GM06990 (cell line): ENCODE measurements around the gene NAALADL2.
"Not testable (repeated sequence)": the region's sequence is repeated elsewhere in the genome, so short reads cannot be mapped to it uniquely, and the experiment has no call there.

Source experiments
- DNase-seq: peaks from one replicate; pipeline ENCODE4 v3.0.0-alpha.2; 2011; ENCODE audit not compliant: insufficient read length; ENCODE audit errors: extremely low read depth
- H3K27me3 ChIP-seq: replicated peaks from 2 replicates; pipeline ENCODE4 v1.6.0; 2011; ENCODE audit warnings: low read length; ENCODE audit not compliant: control insufficient read depth, insufficient read depth
- H3K36me3 ChIP-seq: 2 replicates; pipeline ENCODE4 v1.5.1; 2011; ENCODE audit warnings: low read length; ENCODE audit not compliant: control insufficient read depth, insufficient read depth
- H3K4me3 ChIP-seq: replicated peaks from 2 replicates; pipeline ENCODE4 v1.5.1; 2011; ENCODE audit warnings: low read depth, mild to moderate bottlenecking, control low read depth, low read length
- TF ChIP-seq, protein P1 (sequence below): IDR thresholded peaks from 2 replicates; pipeline ENCODE4 v1.5.1; 2011; ENCODE audit warnings: low read length, control low read depth, mild to moderate bottlenecking, inconsistent platforms; ENCODE audit not compliant: insufficient read depth, poor library complexity, severe bottlenecking

The NAALADL2 gene

DNA sequence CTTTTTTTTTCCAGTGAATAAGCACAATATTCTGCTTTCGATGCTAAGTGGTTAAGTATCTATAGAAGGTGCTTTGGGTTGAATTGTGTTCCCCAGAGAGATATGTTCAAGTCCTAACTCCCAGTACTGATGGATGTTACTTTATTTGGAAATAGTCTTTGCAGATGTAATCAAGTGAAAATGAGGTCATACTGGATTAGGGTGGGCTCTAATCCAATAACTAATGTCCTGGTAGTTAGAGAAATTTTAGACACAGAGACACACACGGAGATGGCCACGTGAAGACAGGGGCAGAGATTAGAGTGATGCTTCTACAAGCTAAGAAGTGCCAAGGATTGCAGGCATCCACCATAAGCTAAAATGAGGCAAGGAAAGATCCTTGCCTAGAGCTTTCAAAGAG lies 662.3 kb downstream of the NAALADL2 start:
- Histone ChIP-seq H3K27me3 (no peaks in the 10 kb centered on the region), H3K4me3 (no peak overlapping the region), H3K36me3 (no peaks in the 10 kb centered on the region)
- no peak for DNase-seq
- TF ChIP-seq, protein P1, sequence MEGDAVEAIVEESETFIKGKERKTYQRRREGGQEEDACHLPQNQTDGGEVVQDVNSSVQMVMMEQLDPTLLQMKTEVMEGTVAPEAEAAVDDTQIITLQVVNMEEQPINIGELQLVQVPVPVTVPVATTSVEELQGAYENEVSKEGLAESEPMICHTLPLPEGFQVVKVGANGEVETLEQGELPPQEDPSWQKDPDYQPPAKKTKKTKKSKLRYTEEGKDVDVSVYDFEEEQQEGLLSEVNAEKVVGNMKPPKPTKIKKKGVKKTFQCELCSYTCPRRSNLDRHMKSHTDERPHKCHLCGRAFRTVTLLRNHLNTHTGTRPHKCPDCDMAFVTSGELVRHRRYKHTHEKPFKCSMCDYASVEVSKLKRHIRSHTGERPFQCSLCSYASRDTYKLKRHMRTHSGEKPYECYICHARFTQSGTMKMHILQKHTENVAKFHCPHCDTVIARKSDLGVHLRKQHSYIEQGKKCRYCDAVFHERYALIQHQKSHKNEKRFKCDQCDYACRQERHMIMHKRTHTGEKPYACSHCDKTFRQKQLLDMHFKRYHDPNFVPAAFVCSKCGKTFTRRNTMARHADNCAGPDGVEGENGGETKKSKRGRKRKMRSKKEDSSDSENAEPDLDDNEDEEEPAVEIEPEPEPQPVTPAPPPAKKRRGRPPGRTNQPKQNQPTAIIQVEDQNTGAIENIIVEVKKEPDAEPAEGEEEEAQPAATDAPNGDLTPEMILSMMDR = no peak

DNA sequence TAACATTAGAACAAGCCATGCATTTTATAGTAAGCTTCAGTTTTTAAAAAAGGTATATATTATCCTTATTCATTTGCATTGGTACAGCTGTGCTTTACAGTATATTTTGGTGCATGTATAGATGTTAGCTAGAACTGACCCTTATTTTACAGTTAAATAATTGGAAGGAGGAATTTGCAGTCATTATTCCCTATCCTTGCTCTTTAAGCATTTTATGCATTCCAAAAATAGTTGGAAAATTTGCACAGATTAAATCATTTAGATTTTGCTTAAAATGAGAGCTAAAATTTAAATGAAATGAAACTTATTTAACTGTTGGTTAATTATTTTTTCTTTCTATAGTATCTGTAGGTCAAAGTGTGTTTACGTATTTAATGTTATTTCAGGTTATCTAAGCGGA lies 667.1 kb downstream of the NAALADL2 start:
- DNase-seq = no peak
- H3K4me3 ChIP-seq = no peak overlapping the region
- no peaks in the 10 kb centered on the region for H3K36me3 ChIP-seq
- H3K27me3 ChIP-seq = no peaks in the 10 kb centered on the region
- TF ChIP-seq, protein P1 = no peak

DNA sequence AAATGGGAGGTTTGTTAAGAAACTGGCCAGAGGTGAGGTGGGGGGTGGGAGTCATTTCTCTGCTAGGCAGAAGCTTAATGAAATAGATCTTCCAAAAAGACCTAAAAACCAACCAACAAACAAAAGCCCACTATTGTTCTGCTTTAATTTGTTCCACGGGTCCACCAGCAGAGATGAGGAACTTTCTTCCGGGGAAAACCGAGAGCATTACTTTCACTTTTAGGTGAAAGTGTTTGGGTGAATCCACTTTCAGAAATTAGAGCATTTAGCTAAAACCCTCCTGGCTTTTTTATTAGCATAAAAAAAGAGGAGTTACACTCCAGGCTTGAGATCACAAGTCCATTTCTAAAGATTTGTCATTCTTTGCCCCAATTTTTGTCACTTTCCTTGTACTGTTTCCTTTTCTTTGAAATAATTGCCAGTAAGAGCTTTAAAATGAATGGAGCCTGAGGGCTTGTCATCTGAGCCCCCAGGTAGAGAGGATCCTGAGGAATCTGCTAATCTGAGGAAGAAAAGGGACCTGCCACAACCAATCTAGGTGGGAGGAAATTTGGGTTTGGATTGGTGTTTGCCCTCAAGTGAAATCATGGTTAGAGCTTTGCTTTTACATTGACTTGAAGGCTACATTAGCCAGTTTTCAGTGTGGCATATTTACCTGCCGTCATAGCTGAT lies 667.6 kb downstream of the NAALADL2 start:
- no peak overlapping the region for H3K4me3 ChIP-seq
- DNase-seq = no peak
- no peaks in the 10 kb centered on the region for H3K36me3 ChIP-seq
- TF ChIP-seq, protein P1 = no peak
- H3K27me3 ChIP-seq = no peaks in the 10 kb centered on the region

DNA sequence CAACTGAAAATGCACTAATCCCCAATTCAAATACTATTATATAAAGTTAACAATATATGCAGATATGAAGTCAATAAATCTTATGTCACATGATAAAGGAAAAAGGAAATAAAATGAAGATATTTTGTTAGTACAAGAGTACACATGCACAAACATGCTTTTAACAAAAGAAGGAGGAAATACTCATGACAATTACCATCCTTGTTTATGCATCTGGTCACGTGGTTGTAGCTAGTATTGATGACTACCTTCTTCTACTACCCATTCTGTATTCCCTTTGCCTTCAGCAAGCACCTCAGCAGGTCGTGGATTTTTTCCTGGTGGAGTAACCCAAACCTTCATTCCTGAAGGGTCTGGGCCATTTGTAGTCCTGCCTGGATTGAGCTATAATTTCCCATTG lies 669.6 kb downstream of the NAALADL2 start:
- DNase-seq, H3K36me3 ChIP-seq, H3K4me3 ChIP-seq, H3K27me3 ChIP-seq: not testable (repeated sequence)

DNA sequence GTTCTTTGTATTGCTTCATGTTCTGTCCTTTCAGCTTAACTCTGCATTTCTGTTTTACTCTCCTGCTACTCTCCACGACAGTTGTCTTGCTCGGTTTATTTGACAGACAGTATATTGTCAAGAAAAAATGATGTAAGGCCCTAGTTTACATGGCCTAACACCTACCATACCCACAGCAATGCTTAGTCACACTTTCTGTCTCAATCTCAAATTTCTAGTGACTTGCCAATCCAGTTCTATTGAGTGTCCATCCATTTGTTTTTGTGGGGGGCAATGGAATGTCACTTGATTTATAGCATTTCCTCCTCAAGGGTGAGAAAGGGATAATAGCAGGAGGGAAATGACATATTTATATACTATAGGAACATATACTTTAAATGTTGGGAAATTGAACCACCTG lies 676.2 kb downstream of the NAALADL2 start:
- no peak for DNase-seq
- Histone ChIP-seq H3K27me3 (no peaks in the 10 kb centered on the region), H3K4me3 (no peak overlapping the region), H3K36me3 (no peaks in the 10 kb centered on the region)
- TF ChIP-seq, protein P1 = no peak

DNA sequence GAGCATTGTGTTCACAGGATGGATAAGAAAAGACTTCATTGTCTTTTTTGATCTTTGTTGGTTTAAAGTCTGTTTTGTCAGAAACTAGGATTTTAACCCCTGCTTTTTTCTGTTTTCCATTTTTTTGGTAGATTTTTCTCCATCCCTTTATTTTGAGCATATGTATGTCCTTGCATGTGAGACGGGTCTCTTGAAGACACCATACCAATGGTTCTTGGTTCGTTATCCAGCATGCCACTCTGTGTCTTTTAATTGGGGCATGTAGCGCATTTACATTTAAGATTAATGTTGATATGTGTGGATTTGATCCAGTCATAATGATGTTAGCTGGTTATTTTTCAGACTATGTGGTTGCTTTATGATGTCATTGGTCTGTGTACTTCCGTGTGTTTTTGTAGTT lies 687.0 kb downstream of the NAALADL2 start:
- Histone ChIP-seq H3K27me3 (no peaks in the 10 kb centered on the region), H3K4me3 (no peak overlapping the region), H3K36me3 (no peaks in the 10 kb centered on the region)
- DNase-seq = no peak
- TF ChIP-seq, protein P1 = no peak
